Urothelium cell line (cell line): ENCODE data around the gene BACE2.
"Not testable (repeated sequence)": the region's sequence is repeated elsewhere in the genome, so short reads cannot be mapped to it uniquely, and the experiment has no call there.

Experiments used
- DNase-seq: peaks from one replicate; pipeline ENCODE4 v3.0.0; 2011; ENCODE audit warnings: low spot score, mixed read lengths
- FAIRE-seq: peaks from 2 replicates; lab custom pipeline; 2011; peaks lifted over from hg19 to GRCh38; lab: Jason Lieb, UNC

Gene BACE2

DNA sequence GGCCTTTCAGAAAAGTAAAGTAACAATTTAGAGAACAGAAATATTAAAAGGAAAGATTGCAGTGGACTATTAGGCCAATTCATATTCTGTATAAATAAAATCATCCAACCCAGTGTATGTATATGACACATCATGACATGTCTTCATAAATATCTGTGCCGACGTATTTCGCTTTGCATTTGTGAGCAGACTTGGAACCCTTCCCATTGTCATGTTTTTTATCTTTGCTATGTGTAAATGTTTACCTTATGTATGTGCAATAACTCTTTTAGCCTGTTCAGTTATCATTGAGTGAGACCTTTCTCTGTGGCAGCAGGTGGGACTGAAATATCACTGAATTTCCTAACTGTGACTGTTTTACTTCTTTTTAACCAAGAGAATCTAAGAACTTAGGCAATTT lies 90.7 kb downstream of the BACE2 start:
- FAIRE-seq (no peak), DNase-seq (no peak)

GRCh38 chr21:41260428-41260827 lies 92.5 kb downstream of the BACE2 start:
- no peak for FAIRE-seq
- no peak for DNase-seq

GRCh38 chr21:41267346-41267745 lies 99.4 kb downstream of the BACE2 start:
- DNase-seq: no peak
- FAIRE-seq: no peak

DNA sequence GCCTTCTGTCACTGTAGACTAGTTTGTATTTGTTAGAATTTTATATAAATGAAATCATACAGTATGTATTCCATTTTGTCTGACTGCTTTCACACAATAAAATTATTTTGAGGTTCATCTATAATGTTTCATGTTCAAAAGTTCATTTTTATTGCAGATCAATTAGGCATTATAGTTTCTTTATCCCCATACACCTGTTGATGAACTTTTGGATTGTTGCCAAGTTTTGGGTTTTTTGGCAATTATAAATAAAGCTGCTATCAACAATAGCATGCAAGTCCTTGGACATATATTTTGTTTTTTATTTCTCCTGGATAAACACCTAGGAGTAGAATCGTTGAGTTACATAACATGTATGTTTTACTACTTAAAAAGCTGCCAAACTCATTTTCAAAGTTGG lies 101.6 kb downstream of the BACE2 start:
- DNase-seq (no peak), FAIRE-seq (no peak)

GRCh38 chr21:41277196-41277595 lies 109.2 kb downstream of the BACE2 start:
- DNase-seq: no peak
- no peak for FAIRE-seq

DNA sequence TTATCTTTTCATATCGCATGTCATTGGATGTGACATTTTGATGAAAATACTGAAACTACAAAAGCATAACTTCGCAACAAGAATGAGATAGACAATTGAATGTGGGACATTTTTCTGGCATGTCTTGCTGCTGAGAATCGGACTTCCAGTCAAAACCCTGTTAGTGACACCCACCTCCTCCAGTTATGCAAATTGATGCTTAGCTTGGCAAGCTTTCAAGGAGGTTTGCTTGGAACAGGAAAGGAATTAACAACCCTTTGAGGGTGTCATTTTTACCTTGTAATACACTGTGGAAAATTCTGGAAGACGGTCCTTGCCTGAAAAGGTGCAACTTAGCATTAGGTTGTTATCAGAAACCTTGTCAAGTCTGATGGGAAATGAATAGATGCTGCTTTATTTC lies 109.9 kb downstream of the BACE2 start:
- no peak for FAIRE-seq
- DNase-seq: no peak

DNA sequence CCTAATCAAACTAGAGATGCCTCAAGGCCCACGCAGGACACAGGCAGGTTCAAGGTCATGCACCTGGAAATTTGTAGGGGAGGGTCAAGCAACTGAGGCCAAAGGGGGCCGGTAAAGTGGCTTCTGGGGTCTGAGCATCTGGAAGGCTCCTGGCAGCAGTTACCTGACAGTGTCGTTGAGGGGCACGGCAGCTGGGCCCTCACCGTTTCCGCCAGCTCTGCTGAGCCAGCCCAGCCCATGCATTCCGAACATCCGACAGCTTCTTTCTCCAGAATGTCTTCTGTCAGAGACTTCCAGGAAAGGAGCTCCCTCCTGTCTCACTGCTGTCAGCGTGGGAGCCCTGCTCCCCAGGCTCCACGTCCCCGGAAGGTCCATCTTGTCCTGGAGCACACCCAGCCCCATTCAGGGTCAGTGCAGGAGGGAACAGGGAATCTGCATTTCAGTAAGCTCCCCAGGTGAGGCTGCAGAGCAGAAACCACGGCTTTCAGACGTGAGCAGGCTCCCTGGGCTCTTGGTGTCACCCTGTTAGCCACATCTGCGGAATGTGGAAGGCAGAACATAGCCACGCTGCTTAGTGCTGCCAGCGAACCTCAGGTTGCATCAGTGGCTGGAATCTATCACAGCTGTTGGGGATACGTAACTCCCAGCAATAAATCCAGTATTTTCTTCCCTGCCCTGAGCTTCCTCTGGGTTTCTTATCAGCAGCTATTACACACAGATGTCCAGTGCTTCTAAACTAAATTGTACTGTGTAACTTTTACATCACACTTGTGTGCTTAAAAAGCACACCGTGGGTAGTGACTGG lies 112.4 kb downstream of the BACE2 start:
- FAIRE-seq (no peak), DNase-seq (no peak)

- no peak for FAIRE-seq
- no peak for DNase-seq
Observed at GRCh38 chr21:41282412-41282811, 114.5 kb downstream of the BACE2 start.

GRCh38 chr21:41283211-41283818 lies 115.4 kb downstream of the BACE2 start:
- FAIRE-seq (no peak), DNase-seq (peak; percentile 38)

DNA sequence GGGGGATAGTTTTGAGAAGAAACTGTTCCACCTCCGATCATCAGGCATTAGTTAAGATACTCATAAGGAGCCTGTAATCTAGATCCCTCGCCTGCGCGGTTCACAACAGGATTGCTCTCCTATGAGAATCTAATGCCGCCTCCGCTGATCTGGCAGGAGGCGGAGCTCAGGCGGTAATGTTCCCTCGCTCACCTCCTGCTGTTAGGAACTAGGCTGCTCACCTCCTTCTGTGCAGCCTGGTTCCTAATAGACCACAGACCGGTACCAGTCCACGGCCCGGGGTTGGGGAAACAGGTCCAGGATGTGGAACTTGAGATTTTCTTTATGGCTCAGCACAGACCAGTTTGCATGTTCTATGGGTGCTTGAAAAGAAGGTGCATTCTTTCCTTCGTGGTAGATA lies 121.5 kb downstream of the BACE2 start:
- DNase-seq: peak; percentile 4
- no peak for FAIRE-seq

DNA sequence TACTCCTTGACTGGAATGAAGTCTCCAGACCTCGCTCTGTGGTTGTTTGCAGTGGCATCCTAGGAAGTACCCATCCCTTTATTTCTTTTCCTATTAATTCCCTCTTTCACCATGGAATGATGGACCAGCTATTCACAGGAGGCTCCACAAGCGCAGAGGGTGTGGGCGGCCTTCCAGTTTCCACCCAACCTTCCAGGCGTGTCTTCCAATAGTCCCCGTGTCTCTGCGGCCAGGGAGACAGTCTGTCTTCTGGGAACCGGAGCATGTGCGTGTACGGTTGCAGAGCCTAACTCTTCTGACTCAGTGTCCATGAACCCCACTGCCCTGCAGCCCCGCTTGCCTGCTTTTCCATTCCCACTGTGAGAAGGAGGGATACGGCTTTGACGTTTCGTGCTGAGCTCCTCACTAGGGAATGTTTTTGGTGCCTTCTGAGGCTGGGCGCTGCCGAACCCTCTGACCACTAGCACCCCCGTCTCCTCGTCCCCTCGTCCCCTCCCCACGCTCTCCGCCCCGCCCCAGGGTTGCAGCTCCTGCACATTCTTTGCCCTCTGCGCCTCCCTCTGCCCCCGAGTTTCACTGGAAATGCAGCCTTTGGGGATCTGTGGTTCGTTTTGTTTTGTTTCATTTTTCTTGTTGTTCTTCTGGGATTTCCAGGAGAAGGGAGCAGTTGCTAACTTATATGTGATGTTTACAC lies 122.3 kb downstream of the BACE2 start:
- no peak for FAIRE-seq
- DNase-seq: no peak

DNA sequence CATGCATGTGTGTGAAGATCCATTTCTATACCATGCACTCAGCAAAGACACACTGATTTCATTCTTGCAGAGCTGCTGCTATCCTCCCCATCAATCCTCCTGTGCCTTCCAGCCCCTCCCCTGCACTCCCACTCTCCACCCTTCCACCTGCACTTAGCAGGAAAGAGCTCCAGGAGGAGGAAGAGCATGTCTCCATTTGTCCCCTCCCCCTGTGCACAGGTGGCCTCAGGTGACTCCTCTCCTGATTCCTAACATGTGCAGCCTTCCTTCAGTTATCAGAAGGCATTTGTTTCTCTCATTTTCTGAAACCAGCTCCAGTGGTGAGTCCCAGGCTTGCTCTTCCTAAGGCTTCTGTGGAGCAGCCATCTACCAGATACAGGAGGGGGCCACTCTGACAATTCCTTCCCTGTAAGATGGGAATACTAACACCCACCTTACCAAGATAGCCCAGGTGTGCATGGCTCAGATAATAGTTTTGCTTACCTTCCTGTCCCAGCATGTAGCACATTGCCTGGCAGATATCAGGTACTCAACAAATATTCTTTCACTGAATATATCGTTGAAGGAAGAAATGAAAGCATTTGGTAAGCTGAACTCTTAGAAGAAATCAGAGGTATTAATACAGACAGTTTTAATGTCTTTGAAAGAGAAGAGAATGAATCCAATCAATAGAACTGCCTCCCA lies 126.7 kb downstream of the BACE2 start:
- DNase-seq: no peak
- FAIRE-seq: no peak

- FAIRE-seq: no peak
Observed at GRCh38 chr21:41295721-41296254, 127.8 kb downstream of the BACE2 start.

DNA sequence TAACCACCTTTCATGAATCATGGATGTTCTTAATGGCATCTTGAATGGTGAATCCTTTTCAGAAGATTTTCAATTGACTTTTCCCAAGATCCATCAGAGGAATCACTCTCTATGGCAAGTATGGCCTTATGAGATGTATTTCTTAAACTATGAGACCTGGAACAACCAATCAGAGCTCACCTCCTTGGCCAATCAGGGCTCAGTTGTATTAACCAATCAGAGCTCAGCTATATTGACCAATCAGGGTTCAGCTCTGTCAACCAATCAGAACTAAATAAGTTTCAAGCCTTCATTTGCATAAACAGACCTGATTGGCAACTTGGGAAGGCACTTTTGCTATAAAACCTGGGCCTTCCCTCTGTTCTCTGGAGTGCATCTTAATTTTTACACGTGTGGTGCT lies 135.0 kb downstream of the BACE2 start:
- DNase-seq: no peak
- no peak for FAIRE-seq

More at GRCh38 chr21:41295721-41296254, 127.8 kb downstream of the BACE2 start:
- DNase-seq: no peak

DNA sequence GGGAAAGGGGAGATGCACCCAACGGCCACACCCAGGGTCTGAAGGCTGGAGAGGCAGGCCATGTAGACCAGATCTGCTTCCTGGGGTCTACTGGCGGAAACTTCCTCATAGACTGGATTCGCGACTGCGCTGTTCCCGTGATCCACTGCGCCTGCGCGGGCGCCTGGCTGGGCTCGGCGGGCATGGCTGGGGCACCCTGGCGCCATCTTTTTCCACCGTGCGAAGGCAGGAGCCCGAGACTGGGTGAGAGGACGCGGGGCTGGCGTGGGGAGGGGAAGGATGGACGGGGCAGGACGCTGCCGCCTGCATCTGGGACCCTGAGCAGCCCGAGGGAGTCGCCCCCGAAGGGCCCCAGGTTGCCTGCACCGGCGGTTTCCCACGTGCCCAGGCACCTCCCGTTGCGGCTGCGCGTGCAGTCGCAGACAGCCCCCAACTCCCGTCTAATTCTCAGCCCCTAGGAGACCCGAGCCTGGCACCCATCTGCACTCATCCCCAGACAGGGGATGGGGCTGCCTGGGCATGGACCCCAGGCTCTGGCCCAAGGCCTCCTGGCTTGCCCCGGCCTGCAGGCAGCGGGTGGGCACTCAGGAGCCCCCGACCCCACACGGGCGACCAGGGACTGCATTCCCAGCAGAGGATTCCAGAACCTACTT lies 136.2 kb downstream of the BACE2 start:
- DNase-seq: no peak
- no peak for FAIRE-seq

DNA sequence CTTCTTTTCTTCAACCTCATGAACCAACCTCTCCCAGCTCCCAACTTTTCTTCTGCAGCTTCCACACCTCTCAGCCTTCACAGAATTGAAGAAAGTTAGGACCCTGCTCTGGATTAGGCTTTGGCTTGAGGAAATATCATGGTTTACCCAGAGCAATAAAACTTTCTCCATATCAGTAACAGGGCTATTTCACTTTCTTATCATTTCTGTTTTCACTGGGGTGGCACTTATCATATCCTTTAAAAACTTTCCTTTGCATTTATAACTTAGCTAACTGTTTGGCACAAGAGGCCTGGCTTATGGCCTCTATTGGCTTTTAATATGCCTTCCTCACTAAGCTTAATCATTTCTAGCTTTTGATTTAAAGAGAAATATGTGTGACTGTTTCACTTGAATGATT lies 139.3 kb downstream of the BACE2 start:
- DNase-seq (no peak), FAIRE-seq (no peak)

DNA sequence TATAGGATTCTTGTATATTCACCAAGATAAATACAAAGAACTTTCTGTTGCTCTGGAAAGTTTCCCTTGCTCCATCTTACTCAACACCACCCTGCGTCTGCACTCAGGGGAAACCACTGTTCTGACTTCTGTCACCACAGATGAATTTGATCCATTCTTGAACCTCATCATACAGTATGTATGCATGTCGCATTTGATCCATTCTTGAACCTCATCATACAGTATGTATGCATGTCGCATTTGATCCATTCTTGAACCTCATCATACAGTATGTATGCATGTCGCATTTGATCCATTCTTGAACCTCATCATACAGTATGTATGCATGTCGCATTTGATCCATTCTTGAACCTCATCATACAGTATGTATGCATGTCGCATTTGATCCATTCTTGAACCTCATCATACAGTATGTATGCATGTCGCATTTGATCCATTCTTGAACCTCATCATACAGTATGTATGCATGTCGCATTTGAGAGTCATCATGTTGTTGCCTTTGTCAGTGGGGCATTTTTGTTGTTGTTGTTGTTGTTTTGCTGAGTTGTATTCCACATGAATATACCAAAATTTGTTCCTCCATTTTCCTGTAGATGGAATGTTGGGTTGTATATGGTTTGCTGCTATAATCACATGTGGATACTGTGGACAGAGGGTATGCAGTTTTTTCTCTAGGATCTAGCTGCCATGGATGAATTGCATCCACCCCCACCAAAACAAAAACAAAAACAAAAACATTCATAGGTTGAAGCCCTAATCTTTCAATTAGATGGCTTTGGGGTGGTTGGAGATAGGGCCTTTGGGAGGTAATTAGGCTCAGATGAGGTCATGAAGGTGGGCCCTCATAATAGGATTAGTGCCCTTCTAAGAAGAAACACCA lies 145.6 kb downstream of the BACE2 start:
- FAIRE-seq, DNase-seq: not testable (repeated sequence)

DNA sequence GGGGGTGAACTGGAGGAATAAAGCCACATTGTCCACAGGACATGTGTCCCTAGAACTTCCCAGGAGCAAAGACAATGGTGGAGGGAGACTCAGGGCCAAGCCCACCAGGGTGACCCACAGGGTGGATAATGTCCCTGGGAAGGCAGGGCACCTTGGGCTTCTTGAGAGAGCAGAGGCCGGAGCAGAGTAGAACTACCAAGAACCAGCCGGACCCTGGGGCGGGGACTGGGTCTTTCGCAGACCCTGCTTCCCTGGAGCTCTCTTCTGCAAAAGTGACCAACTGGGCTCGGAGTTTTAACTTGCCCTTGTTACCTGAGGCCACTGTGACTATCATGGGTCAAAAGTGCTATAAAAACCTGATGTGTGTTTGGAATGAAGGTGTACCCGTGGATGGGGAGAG lies 147.8 kb downstream of the BACE2 start:
- DNase-seq: no peak
- FAIRE-seq: no peak

DNA sequence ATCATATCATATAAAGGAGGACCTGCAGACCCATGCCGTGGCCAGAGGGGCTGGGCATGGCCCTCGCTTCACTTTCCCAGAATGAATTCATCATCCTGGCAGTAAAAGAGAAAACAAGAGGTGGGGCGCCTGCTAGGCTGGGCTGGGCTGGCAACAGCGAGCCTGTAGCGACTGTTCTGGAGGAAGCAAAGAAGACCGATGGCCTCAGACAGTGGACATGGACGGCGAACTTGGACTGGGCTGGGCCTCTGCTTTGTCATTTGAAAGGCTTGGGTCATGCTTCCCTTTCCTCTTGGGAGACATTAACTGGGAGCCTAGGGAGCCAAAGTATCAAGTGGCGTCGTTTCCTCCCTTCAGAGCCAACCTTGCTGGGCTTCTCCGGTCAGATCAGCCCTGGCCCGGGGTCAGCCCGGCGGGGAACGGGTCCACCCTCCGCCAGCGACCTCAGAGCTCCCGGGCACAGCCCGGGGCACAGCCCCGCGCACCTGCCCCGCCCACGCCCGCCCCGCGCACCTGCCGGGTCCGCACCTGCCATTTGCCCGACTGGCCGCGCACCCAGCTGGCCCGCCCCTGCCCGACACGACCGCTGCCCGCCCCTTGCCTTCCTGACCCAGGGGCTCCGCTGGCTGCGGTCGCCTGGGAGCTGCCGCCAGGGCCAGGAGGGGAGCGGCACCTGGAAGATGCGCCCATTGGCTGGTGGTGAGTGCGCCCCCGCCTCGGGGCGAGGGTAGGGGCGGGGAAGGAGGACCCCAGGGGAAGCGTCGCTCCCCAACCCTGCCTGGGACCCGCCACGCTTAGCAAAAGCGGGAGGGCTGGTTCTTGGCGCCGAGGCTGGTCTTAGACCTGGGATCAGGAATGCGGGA lies 148.5 kb downstream of the BACE2 start, which contains the start of gene FAM3B:
Gene FAM3B (plus strand): TSS at position 602 of the 863 bp plus-strand sequence. CDS start 79 bp downstream, at position 681.
- FAIRE-seq: no peak
- no peak for DNase-seq
